Left cardiac atrium (tissue), 4 donors: ENCODE measurements around the gene CREB3. TPM values are rescaled to one million over a fixed set of nuclear protein-coding genes. Genes with fewer than 3 reads are reported as not detected.
A peak's percentile ranks its signal among the peaks of the same experiment; 100 is the strongest.

Experiments used
- ATAC-seq, 2 donors: fragments of 200-7000 bp; cut with Tn5 transposase; one replicate each; pipeline ENCODE4 v1.9.1; 2020; ENCODE audit warnings: mild to moderate bottlenecking in 2 of 2, moderate library complexity in 2 of 2
- DNase-seq: peaks from one replicate; pipeline ENCODE4 v3.0.0-alpha.2; 2020
- intact Hi-C, 2 donors: fragments of 100-400 bp; cut with DNase I; formaldehyde crosslinking; loops; one replicate each; pipeline versions ENCODE4 v1.14.1 to v1.15.1; 2022 to 2023
- total RNA-seq, 2 donors: library from RNA; stranded (reverse); fragmentation: NEBNext Ultra II Directional; extraction: Animal tissue kit (Norgen Biotek cat#: 25700); gene quantifications; one replicate each; pipeline ENCODE4 v1.2.1, GENCODE V29; 2021
- donor health status: DM: no; HTN: yes; CAD: no.
- donor health status: DM: no; HTN: yes; CAD: no; lungs with severe emphysema.
- donor health status: DM: yes; HTN: yes; CAD: no.
- donor health status: Dilated cardiomyopathy.

Gene CREB3
- total RNA-seq, 2 donors from 2014 or later: 24.6 to 36.2 TPM

DNA sequence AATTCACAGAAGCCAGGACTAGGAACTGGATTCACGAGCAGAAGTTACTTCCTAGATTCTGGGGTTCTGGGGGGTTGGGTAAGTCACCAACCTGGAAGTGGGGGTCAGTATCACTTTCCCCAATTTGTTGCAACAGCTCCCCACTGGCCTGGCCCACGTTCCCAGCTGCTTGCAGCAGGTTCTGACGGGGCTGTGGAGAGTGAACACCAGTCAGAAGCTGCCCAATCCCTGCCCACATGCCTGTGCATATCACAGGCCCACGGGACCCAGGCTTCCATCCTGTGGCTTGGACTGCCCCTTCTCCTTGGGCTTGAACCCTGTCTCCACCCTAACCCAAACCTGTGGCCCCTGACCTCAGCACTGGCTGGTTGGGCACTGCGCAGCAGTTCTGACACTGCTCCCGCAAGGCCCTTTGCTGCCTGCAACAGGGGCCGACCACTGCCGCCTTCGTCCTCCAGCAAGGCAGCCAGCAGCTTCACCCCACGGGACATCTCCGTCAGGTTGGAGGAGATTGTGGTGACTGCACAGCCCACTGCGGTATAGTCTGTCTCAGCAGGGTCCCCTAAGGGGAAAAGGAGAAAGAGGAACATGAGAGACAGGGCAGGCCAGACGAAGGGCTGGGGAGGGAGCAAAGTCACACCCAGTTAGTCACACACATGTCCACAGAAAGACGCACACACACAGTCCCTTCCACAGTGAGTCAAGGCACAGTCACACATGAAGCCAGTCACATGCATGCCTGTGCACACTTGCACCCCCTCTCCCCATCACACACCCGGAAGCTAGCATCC is 13.6 kb upstream of the CREB3 start:
- intact Hi-C loops: no loop called here
- ATAC-seq (peak in 1 of 2 donors; percentile 4), DNase-seq (no peak)

DNA sequence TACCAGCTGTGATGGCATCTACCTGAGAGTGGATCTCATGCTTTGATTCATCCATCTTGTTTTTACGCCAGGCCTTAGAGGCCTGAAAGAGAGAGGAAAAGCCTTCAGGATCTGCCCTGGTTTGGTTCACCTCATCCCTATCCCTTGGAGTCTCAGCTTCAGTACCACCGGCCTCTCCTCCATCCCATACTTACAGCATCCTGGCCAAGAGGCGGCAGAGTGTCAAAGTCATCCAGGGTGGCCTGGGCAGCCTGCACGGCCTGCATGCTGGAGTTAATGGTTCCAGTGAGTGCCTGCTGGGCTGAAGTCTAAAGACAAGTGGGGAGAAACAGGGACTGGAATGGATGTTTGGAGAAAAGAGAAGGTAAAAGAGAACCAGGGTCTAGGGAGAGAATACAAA is 12.9 kb upstream of the CREB3 start:
- intact Hi-C loops: no loop called here
- ATAC-seq: no peak
- DNase-seq: no peak

DNA sequence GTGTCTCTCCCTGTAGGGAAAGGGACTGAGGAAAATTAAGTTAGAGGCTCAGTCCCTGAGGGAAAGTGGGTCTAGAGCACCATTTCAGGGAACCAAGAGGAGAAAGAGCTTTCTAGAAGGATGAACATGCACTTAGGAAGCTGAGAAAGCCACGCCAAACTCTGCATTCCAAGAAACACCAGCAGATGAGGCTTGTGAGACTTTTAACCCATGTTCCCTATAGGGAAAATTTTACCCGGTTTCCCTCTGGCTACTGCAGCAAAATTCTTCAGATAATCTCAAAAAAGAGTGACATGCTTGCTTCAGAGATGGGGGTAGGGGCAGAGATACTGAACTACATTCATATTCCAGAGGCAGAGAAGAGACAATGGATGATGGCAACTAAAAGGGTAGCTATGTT is 9.0 kb upstream of the CREB3 start:
- ATAC-seq: no peak
- DNase-seq: no peak
- intact Hi-C loops: no loop called here

DNA sequence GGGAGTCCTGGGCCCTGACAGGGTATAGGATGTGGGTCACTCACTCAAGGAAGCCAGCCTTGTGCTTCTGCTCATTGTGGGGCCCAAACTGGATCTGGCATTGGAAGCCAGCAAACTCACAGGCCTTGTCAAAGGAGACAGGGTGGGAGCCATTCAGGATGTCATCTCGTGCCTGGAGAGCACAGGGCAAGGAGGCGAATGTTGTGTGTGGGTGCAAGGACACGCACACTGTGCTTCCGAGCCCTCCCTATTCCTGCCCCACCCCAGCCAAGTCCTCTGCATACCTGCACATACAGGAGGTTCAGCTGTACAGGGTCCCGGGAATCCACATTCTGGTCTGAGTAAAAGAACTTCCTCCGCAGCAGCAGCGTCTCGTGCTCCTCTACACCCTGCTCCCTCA is 8.6 kb upstream of the CREB3 start:
- DNase-seq (no peak), ATAC-seq (no peak)
- intact Hi-C loops: no loop called here

DNA sequence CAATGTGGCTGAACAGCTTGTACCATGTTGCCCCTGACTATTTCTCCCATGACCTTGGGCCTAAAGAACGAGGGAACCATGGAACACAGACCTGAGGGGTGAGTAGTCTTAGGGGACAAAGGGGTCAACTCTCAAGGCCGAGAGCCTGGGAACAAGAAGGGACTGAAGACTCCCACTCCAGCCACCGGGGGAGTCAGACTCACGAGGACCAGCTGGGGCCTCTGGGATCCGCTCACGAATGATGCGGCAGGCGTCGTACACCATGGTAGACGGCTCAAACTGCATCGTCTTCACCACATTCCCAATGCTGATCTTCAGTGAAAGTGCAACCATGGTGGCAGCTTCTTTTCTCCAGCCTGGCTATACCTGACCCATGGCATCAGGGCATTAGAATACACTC is 7.1 kb upstream of the CREB3 start:
- intact Hi-C loops: loop anchor here in 1 of 2 donors (5.0 kb wide), 1 partner anchor 33 kb away; no protein-coding TSS in a partner anchor
- ATAC-seq: no peak
- no peak for DNase-seq

DNA sequence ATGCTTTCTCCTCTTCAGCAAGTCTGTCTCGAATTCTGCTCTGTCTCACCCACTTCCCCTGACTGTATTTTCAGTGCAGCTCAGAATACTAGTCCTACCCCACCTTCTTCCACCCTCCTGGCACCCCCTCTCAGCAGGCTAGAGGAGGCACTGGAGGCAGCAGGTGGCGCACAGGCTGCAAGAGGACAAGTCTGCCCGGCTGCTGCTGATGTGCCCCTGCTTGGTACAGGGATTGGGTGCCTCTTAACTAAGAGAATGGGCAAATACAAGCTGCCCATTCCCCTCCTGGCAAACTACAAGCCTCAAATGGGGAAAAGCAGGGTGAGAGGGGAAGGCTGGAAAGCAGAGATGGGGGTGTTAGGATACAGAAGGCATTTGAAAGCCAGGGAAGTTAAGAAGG is 5.5 kb upstream of the CREB3 start:
- intact Hi-C loops: loop anchor here in 1 of 2 donors (5.0 kb wide), 1 partner anchor 35 kb away; no protein-coding TSS in a partner anchor
- ATAC-seq: peak; percentile 20 to 56
- peak; percentile 53 for DNase-seq

DNA sequence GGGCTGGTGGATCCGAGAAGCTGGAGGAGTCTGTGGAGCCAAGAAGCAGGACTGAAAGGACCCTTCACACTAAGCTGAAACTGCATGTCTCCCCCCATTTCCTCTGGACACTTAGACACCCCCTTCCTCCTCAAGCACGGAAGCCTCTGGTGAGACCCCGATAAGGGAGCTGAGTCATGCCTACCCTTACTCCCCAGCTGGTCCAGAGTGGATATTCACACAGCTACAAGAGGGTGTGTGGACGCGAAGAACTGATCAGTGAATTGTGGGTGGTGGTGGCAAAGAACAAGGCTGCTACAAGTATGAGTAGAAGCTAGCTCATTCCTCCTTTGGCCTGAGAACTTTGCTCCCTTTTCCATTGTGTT is 4.8 kb upstream of the CREB3 start:
- DNase-seq (no peak), ATAC-seq (no peak)
- intact Hi-C loops: loop anchor here in 1 of 2 donors (2.0 to 5.0 kb wide), 2 partner anchors 35 to 67 kb away; no protein-coding TSS in a partner anchor

DNA sequence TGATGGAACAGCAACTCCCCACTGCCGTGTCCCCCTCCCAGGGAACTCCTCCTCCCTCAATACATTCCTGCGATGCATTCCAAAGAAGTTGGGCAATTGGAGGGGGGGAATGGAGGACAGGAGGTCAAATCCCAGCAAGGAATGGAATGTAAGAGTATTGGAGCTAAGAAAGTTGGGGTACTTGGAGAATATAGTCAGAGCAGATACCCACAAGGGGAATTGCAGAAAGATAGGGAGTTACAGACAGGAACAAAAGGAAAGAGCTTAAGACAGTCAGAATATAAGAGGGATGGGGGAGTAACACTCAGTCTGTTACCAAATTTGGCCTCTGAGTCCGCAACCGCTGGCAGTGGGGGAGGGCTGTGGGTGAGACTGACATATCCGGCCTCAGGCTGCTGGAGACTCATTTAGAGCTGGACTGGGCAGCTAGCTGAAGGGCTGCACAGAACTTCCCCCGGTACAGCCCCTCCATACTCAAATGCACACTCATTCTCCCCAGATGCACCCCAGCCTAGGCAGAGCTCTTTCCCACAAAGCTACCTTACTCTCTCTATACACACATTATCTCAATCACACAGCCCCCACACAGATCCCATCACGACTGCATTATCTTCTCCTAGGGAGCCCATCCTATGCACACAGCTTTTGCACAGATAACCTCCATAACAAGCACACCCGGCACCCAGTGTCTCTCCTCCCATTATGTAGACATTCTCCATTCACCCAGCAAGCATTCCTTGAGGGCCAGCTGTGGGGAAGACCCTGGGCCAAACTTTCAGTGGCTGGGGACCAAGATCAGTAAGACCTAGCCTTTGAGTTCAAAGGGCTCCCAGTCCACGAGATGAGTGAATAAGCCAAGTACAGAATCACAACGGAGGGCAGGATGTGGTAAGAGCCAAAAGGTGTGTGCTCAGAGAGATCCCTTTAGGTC is 4.2 kb upstream of the CREB3 start:
- DNase-seq (peak; percentile 85), ATAC-seq (peak; percentile 39 to 50)
- intact Hi-C loops: loop anchor here in 1 of 2 donors (2.0 to 5.0 kb wide), 2 partner anchors 36 to 68 kb away; no protein-coding TSS in a partner anchor

DNA sequence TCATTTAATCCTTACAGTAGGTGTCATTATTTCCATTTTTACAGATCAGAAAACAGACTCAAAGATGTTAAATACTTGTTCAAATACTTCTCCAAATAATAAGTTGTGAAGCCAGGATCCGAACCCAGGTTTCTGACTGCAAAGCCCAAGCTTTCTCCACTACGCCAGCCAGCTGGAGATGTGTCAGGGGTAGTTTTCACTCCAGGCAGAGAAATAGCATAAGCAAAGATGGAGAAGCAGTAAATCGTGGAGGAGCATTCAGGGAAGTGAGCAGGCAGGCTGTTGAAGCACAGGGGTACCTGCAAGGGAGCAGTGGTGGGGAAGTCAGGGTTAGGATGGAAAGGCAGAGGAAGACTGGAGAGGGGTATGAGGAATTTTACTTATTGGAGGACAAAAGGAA is 3.4 kb upstream of the CREB3 start:
- intact Hi-C loops: loop anchor here in 1 of 2 donors (2.0 to 5.0 kb wide), 2 partner anchors 37 to 68 kb away; no protein-coding TSS in a partner anchor
- no peak for ATAC-seq
- DNase-seq: no peak

DNA sequence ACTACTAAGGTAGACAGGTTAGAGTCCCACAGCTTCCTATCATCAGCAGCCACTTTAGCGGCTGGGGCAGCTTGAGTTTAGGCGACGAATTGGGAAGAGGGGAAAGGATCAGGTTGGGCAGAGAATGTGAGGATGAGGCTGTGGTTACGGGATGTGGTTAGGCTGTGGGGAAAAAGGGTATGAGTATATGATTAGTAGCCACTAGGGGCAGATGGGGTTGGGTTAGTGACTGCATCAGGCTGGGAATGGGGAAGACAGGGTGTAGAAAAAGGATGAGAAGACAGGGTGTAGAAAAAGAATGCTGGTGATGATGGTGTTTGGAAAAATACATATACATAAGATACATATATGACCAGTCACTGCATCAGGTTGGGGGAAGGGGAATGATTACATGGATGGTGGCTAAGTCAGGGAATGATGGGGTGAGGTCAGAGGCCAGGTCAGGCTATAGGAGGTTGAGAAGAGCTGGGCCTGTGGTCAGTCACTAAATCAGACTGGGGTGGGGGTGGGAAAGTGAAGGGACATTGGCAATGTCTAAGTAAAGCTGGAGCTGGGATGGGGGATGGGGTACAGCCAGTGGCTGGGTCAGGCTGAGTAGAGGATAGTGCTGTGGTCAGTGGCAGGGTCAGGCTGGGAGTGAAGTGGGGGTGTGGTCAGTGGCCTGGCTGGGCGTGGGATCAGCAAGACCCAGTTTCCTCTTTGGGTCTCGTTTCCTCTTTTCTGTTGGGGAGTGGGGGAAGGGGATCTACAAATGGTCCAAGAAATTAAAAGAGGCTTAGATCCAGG is 2.6 kb upstream of the CREB3 start:
- intact Hi-C loops: loop anchor here in 1 of 2 donors (2.0 to 5.0 kb wide), 2 partner anchors 38 to 69 kb away; no protein-coding TSS in a partner anchor
- peak; percentile 72 for DNase-seq
- peak in 1 of 2 donors; percentile 4 for ATAC-seq

DNA sequence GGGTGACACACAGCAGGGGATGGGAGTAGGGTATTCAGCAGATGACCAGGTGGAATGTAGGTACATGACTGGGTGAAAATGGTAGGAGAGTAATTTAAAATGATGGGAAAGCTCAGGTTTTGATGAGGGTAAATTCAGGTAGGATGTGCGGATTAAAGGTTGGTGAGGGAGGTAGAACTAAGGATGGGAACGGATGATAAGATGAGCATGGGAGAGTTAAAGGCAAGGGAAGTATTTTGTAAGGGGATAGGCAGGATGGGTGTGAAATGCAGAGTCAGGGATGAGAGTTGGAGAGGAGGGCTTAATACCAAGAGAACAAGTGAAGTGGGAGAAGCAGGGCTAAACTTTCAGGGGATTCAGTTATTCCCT is 2.0 kb upstream of the CREB3 start:
- ATAC-seq: no peak
- no peak for DNase-seq
- intact Hi-C loops: no loop called here

DNA sequence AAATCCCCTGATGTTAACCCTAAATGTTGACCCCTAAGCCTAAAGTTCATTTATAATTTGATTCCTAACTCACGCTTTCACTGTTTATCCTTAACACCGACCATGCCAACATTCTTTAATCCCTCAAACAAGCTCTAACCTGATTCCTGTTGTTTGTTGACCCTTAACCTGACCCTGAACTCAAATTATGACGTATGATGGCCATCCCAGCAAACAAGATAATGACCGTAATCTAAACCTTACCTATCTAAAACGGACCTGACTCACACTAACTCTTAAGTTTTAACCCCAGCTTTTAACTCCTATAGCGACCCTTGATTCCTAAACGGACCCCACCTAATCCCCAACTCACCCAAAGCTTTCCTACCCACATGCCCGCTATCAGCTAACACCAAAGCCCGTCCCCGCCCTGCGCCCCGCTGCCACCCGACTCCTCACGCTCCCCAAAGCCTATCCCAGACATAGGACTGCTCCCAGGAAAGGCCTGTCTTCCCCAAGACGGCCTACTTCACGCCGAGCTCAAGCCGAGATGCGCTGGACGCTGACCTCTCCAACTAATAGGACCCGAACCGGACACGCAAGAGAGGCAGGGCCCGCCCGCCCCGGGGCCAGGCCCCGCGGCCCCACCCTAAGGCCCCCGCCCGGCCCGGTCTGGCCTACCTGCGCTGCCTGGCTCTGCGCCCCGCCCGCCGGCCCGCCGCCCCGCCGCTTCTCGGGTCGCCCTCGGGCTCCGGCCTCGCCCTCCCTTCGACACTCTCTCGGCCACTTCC is 866 bp upstream of the CREB3 start:
- ATAC-seq: no peak
- no peak for DNase-seq
- intact Hi-C loops: no loop called here

DNA sequence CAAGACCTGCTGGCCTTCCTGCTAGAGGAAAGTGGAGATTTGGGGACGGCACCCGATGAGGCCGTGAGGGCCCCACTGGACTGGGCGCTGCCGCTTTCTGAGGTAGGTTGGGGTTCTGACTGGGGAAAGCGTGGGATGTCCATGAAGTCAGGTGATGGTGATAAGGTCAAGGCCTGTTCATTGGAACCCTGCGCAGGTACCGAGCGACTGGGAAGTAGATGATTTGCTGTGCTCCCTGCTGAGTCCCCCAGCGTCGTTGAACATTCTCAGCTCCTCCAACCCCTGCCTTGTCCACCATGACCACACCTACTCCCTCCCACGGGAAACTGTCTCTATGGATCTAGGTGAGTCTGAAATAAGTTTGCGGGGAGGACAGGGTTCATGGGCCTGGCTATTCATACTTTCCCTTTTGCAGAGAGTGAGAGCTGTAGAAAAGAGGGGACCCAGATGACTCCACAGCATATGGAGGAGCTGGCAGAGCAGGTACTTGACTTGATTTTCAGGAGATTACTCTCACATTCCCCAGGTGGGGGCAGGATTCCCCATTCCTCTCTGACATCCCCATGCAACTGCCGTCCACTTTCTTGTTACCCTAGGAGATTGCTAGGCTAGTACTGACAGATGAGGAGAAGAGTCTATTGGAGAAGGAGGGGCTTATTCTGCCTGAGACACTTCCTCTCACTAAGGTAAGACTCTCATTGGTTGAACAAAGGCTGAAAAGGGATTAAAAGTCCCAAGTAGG is 505 bp downstream of the CREB3 start:
- DNase-seq (no peak), ATAC-seq (peak in 1 of 2 donors; percentile 0)
- intact Hi-C loops: no loop called here

DNA sequence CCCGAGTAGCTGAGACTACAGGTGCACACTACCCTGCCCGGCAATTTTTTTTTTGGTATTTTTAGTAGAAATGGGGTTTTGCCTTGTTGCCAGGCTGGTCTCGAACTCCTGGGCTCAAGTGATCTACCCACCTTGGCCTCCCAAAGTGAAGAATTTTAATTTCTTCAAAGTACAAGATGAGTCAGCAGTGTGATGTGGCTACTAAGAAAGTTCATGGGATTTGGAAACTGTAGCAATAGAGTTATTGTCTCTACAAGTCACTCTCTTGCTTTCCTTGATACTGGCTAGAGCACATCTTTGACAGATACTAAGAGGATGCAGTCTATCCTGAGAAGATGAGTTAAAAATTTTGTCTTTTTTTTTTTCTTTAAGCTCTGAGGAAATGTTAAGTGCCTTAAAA is 1.6 kb downstream of the CREB3 start:
- DNase-seq (no peak), ATAC-seq (no peak)
- intact Hi-C loops: no loop called here

DNA sequence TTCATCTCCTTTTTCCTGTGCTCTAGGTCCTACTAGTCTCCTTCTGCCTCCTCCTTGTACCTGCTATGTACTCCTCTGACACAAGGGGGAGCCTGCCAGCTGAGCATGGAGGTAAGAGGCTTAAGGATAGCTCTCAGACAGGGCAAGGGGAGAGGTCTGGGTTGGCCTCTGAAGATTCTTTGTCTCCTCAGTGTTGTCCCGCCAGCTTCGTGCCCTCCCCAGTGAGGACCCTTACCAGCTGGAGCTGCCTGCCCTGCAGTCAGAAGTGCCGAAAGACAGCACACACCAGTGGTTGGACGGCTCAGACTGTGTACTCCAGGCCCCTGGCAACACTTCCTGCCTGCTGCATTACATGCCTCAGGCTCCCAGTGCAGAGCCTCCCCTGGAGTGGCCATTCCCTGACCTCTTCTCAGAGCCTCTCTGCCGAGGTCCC is 3.8 kb downstream of the CREB3 start:
- DNase-seq: peak; percentile 73
- ATAC-seq: no peak
- intact Hi-C loops: no loop called here

DNA sequence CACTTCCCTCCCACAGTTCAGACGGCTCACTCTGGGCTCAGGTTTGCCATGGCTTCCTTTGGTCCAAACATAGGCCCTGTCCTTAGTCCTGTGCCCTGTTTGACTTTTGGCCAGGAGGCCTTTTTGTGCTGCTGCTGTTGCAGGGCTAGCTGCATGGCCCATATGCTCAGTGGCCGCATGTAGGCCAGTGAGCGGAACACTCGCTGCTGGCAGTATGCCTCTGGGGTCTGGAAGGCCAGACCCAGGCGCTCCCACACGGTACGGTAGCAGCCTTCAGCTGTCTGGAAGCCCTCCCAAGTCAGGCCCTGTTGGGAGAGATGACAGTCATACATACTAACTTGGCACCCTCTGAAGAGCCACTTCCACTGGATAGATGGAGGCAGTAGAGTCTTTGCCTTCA is 4.7 kb downstream of the CREB3 start:
- intact Hi-C loops: no loop called here
- DNase-seq (no peak), ATAC-seq (no peak)

DNA sequence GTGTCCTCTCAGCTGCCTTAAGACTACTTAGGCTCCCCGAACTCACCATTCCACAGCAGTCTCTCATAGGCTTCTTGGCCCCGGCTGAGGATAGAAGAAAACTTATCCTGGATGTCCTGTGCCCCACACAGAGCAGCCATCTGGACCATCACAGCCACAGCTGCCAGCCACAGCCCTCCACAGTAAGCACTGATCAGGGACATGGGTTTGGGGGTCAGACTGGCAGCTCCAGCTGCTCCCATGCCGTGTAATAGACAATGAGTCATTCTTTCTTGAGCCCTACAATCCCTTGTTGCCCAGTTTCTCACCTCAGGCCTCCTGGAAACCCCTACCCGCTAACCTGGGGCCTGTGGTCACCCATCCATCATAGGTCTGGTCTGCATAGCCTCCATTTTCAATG is 5.7 kb downstream of the CREB3 start:
- ATAC-seq (no peak), DNase-seq (no peak)
- intact Hi-C loops: no loop called here

DNA sequence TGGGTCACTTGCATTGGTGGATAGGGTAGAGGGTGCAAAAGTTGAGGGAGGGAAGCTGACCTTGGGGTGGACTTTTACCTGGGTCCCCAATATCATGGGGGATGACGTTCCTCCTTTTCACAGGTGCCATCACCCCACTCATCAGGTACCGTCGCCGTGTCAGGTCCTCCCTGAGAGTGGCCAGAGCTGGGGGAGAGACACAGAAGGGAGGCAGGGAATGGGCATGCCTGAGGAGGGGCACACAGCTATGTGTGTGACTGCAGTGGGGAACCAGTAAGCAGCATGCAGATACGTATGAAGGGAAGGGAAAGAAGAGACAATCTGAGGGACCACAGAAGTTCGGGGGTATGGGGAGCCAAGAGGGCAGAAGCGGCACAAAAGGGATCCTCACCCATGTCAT is 6.5 kb downstream of the CREB3 start:
- ATAC-seq: no peak
- intact Hi-C loops: no loop called here
- DNase-seq: no peak
